DMS114 treated with DMSO at 0.1 percent for 48 hours (cell line): ENCODE measurements around the gene RPL37A.

Source experiments
- DNase-seq: peaks from one replicate; lab custom pipeline; 2025; ENCODE audit not compliant: unreplicated experiment; lab: John Stamatoyannopoulos, UW

RPL37A gene

DNA sequence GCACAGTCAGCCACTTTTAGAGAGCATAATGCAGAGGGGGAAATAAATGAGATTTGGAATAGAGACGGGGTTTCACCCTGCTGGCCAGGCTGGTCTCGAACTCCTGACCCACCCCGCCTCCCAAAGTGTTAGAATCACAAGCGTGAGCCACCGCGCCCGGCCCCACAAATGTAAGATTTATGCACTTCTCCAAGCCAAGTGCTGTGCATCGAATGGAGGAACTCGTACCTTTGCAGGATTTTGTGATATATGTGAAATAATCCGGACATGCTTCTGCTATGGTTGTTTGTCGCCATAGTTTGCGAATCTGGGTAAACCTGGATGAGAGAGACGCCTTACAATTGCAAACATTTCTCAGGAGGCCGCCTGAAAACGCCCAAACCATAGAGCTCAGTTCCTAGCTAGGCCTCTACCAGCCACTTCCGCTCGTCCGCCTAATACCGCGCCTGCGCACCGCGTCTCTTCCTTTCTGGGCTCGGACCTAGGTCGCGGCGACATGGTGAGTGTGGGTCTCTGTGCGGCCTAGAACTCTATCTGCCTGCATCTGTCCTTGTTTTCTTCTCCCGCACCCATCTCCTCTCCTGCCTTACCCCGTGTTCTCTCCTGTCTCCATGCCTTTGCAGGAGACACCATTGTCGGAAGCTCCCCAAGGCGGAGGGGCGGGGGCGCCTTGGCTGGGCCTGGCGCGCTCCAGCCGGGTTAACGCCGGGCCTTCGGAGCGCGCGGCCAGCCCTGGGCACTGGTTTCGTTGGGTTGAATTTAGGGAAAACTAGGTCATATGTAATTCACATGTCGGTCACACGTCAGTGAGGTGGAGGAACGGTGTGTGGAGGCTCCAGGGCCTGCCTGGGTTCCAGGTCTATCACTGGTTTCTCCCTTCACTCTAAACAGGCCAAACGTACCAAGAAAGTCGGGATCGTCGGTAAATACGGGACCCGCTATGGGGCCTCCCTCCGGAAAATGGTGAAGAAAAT lies at the start of gene RPL37A:
Gene RPL37A, plus strand, starts transcription at position 466 of the 974 bp plus-strand sequence. Its CDS starts 31 bp downstream, at position 497.
- peak; percentile 89 for DNase-seq

DNA sequence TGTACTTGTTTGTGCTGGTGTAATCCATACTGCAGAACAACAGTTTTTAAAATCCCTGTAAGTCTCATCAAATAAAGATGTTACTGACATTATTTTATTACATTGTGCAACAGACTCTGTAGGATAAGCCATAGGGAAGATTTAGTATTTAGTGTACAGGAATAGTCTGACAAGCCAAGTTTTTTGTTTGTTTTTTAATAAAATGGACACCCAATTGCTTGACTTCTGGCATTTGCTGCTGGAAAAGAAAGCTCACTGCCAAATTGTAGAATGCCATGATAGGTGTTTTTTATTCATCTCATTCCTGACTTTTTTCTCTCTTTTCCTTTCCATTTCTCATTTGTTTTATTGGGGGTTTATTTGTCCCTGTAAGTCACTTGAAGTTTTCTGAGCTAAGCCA lies 48.3 kb upstream of the RPL37A start:
- DNase-seq, result no peak

DNA sequence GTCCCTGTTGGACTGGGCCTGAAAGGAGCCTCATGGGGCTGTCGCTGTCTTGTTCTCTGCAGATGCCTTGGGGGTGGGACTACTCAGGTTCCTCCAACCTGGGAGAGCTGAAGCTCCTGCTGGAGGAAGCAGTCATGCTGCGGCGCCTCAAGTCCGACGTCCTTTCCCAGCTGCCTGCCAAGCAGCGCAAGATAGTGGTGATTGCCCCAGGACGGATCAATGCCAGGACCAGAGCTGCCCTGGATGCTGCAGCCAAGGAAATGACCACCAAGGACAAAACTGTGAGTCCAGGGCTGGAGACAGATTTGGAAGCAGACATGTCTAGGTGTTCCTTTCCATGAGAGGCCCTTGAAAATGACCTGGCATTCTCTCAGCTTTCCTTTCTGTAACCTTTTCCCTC lies 47.9 kb upstream of the RPL37A start:
- DNase-seq, result no peak

DNA sequence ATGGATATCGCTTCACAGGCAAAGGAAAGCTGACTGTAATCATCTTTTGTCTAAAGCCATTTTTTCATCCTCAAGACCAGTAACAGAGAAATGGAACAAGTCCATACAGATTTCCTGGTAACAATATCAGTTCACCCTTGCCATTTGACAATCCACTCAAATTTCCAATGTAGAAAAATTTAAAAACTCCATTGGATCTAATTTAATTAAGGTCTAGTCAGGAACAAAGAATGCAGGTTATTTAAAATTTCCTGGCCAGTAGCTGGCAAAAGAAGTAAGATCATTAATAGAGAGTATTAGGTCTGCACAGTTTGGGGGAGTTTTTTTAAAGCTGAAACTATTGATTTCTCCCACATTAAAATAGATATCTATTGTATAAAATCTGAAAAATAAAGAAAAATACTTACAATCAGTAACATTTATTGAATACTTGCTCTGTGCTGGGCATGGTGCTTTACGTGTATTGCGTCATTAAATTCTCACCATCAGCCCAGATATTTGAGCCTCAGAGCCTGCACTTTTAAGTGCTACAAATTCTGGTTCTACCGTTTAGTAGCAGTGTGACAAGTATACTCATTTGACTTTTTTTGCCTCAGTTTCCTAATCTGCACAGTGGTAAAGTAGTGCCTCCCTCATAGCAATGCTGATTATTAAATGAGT lies 44.6 kb upstream of the RPL37A start:
- DNase-seq, result no peak

DNA sequence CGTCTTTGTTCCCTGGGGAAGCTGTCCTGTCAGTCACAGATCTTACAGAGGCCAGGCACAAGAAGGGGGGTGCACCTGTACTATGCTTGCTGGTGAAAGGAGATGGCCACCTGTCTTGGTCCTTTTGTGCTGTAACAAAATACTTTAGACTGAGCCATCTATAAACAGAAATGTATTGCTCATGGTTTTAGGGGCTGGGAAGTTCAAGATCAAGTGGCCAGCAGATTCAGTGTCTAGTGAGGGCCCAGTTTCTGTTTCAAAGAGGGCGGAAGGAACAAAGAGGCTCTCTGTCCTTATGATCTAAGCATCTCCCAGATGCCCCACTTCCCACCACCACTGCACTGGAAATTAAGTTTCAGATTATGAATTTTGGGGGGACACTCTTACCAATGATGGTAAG lies 35.5 kb upstream of the RPL37A start:
- DNase-seq, result no peak

DNA sequence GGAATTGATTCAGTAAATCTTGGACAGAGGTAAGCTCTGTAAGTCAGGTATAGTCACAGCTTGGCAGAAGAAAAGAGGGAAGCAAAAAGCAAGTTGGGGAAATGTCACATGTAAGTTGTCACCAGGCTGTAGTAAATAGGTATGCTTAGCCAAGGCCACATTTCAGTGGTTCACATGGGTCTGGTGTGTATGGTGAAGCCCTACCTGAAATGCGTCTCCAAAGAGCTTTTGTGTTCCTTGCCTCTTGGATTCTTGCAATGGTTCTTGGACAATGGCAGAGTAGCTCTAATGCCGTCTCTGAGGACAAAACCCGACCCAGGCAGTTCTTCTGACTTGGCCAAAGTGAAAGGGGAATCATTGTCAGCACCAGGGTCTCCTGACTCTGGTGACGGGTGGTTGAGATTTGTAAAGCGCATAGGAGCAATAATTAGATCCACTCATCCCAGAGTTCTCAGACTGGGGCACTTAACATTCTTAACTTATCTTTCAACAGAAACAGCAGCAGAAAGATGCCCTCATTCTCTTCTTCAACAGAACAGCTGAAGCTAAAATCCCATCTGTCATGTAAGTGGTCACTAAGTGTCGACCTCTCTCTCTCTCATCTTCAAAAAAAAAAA lies 34.4 kb upstream of the RPL37A start:
- DNase-seq, result no peak

DNA sequence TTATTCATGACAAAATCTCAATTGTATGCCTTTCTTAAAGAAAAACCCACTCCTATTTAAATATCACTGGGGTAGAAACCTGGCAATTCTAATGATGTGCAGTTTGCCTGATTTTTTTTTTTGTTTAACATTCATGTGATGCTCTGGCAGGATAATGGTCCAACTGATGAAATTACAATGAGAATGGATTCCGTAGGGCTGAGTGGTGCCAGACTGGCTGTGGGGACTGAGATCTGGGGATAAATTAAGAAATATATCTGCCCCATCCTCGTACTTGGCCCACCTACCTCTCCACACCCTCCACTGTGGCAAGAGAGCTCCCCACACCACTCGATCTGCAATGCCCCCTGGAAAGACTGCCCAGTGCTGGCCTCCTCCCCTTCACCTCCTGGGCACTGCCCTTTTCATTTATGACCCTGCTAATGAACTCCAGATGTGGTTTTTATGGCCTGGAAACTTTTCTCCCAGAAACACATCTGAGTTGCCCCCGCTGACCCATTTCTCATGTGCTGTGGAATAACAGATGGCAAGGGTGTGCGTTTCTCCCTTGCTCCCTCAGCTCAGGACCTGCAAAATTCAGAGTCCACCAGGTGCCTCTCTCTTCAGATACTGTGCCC lies 33.0 kb upstream of the RPL37A start:
- DNase-seq, result no peak

DNA sequence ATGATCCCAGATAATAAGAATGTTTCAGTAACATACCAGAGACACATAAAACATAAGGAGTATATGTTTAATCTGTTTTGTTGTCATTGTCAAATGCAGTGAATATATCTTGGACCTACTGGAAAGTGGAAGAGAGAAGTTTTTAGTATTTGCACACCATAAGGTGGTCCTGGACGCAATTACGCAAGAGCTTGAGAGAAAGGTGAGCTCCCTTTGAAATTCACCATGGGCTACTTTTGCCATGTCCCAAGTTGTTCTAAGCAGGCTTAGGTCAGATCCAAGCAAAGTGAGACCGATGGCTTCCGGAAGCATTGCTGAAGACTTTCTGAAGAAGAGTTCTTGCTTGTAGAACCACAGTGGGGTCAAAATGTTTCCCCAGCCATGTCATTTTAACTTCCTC lies 30.8 kb upstream of the RPL37A start:
- DNase-seq, result no peak

DNA sequence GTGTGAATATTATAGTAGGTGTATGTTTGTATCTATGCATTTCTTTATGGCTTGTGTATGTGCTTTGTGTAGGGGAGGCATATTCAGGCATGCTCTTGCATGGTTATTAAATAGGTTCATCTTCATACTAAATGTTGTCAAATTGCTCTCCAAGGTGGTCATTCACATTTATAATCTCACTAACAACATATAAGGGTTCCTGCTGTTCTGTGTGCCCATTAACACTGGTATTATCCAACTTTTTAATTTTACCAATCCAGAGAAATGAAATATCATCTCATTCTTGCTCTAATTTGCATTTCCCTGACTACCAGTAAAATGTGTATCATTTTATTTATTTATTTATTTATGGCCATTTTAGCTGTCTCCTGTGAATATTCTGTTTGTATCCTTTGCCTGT lies 29.0 kb upstream of the RPL37A start:
- no peak for DNase-seq

DNA sequence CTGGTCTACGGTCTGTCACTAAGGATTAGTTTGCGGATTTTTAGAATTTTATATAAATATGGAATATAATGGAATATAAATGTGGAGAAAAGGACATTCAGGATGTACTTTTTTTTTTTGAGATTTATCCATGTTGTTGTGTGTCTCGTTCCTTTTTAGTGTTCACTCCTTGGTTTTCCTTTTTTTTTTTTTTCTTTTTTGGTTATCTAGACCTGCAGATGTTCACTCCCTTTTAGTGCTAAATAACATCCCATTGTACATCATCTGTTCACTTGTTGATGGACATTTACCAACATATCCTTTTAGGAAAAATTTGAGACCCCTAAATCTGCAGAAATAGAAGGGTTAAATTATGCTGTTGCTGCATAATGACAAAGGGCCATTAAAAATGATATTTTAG lies 25.5 kb upstream of the RPL37A start:
- no peak for DNase-seq

DNA sequence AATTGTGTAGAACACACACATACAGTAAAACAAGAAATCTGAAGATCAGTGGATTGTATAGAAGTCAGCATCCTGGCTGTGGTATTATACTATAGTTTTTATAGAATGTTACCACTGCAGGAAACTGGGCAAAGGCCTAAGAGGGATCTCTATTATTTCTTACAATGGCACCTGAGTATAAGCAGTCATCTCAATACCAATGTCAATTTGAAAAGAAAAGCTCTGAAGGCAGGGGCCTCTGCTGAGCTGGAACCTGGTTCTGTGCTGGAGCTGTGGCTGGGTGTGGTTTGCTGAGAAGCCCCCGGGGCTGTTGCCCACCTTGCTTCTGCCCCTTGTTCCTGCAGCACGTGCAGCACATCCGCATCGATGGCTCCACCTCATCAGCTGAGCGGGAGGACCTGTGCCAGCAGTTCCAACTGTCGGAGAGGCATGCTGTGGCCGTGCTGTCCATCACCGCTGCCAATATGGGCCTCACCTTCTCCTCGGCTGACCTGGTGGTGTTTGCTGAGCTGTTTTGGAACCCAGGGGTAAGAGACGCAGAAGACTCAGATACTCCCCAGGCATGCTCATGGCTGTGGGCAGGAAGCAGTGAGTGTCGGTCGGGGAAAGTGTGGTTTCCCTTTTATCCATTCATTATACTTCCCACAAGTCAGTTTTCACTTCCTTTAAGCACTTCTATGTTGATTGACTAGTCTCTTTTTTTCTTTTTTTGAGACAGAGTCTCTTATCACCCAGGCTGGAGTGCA lies 23.5 kb upstream of the RPL37A start:
- DNase-seq, result no peak

DNA sequence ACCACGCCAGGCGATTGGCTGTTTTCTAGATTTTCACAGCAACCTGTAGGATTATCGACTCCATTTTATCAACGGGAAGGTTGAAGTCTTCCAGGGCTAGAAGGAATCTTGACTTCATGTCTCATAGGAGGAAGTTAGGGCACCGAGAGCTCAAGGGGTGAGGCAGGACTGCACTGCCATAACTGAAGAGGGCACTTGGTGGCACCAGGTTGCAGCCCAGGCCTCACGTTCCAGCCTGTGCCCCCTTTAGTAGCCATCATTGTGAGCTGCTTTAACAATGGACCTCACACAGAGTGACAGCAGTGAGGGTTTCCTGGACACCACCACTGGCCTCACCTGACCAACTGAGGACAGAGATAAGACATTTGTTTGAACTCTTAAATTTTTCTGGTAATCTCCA lies 22.9 kb upstream of the RPL37A start:
- DNase-seq, result no peak

DNA sequence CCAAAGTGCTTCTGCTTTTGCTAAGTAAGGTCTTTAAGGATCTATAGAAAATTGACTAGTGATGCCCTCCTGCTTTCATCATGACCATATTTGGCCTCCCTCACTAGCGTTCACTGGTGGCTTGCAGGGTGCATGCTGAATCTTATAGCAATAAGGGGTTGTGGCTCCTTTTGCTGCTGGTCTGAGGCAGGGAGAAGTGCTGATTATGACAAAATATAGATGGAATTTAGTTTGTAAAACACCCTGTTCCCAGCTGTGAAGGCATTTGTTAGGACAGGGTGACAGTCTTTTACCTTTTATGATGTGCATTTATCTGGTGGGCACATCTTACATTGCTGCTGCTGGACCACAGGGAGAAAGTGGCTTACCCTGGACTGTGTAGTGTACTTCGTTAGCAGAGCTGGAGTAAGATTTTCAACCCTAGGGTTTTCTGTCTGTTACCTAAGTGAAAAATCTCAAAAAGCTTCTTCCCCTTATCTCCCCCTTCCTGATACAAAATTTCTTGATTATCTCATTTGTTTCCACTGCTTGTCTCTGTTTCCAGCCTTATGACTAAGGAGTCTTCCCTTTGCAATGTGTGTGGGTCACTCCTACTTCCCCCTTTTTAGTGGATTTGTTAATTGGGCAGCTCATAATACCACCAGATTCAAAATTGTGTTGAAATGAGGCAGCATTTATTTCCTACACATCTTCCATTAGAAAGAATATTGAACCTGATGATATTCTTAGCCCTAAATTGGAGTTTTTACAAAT lies 21.2 kb upstream of the RPL37A start:
- no peak for DNase-seq

DNA sequence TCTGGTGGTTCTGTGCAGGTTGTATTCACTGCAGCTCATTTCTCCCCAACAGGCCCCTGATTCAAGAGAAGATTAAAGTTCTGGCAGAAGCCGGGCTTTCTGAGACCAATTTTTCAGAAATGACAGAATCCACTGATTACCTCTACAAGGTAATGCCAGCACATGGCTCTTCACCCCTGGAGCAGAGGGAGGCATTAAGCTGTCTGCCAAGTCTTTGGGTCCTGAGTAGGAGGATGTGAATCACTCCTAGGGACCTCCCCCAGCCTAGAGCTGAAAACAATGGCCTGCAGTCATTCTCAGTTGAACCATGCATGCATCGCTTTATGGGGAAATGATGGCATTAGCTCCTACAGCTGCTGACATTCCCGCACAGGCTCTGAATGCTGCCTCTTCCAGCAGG lies 20.5 kb upstream of the RPL37A start:
- DNase-seq, result no peak

DNA sequence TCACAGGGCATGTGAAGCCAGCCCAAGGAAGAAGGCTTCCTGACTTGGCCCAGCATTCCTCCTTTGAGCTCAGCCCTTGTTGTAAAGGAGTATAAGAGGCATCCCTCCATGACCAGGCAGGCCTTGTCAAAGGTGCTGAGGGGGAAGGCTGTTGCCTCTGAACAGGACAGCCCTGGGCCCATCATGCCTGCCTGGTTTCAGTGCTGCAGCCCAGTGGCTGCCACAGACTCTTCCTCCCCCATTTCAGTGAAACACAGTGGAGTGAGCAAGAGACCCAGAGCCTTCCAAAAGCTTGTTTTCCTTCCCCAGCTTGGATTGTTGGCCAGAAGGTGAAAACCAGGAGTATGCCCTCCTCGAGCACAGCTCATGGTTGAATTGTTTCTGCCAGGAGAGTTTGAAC lies 19.9 kb upstream of the RPL37A start:
- no peak for DNase-seq

DNA sequence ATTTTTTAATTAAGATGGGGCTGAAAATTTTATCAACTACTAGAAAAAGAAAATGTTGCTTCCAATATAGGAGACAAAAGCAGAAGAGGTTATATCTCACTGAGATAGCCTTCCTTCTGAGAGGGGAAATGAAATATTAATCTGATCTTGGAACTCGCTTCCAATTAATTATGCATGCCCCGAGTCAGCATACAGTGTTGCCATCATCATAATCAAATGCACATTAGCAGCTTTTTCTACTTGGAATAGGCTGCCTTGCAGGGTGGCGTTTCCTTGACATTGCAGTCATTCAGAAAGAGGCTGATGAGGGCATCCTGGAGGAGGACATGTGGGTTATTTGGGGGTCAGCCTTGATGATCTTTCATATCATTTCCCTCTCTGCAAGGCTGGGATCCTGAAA lies 18.4 kb upstream of the RPL37A start:
- no peak for DNase-seq

DNA sequence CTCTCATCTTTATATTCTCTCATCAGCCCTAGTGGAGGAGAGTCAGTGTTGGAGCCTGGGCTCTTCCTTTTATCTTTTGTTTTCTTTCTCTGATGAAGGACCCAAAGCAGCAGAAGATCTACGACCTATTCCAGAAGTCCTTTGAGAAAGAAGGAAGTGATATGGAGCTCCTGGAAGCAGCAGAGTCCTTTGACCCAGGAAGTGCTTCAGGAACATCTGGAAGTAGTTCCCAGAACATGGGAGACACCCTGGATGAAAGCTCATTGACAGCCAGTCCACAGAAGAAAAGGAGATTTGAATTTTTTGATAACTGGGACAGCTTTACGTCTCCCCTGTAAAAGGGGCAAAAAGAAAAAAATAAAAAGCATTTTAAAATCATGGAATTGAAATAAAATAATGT lies 16.0 kb upstream of the RPL37A start:
- no peak for DNase-seq

DNA sequence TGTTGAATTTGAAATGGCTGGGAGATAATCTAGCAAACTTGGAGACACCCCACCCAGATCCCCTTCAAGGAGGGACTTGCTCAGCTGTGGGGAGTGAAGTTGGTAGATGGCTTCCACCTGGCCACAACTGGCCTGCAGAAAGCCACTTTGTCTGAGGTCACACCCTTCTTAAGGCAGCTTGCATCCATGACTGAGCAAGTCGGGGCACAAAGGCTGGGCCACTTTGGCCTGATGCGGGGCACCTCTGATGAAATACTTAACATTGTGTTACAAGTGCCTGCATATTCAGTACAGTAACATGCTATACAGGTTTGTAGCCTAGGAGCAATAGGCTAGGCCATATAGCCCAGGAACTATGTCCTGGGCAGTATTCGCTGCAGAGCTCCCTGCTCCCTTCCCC lies 13.4 kb upstream of the RPL37A start:
- no peak for DNase-seq

DNA sequence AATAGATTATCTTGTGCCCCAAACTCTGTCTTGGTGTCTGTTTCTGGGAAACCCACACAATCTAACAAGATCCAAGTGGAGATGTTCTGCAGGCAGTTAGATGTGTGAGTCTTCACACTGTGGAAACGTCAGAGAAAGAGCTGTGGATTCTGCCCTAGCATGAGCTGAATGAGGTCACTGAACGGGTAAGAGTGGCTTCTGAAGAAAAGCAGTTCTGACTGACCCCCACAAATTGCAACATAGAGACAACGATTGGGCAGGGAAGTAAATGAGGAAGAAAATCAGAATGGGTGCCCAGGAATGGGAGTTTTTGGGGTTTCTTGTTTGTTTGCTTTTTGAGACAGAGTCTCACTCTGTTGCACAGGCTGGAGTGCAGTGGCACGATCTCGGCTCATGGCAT lies 12.9 kb upstream of the RPL37A start:
- DNase-seq, result no peak

DNA sequence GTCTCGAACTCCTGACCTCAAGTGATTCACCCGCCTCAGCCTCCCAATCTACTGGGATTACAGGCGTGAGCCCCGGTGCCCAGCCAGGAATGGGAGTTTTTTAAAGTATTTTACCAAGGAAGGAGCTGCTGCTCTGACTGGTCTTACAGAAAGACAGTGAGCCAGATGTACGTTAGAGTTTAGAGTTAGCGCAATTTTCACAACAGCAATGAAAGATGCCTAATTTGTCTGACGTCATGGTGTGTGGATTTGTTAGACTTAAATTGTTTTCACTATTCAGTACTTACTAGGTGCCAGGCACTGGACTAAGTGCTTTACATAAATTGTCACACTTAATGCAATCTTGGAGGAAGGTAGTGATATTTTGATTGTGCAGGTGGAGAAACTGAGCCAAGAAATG lies 12.4 kb upstream of the RPL37A start:
- DNase-seq, result no peak
